A549 (cell line): ENCODE data around the gene NQO1. TPM values are rescaled to one million over a fixed set of nuclear protein-coding genes. Genes with fewer than 3 reads are reported as not detected.

ENCODE experiments used
- ATAC-seq, 2 experiments: fragments of 200-7000 bp in 1 of 2; fragments of >200 bp in 1 of 2; cut with Nextera tagmentation in 1 of 2; cut with Tn5 transposase in 1 of 2; 3 replicates each; pipeline versions ENCODE4 v1.8.0 to v1.9.1; 2018 to 2020; ENCODE audit warnings: mild to moderate bottlenecking in 1 of 2, moderate library complexity in 1 of 2
- CTCF ChIA-PET: fragments of 300-600 bp; sonication (Branson Sonifier 250); formaldehyde crosslinking; extraction: SDS; loops from one replicate; lab custom pipeline; 2021; ENCODE audit warnings: antibody characterized with exemption, inconsistent platforms; lab: Yijun Ruan, JAX
- POLR2A ChIA-PET: fragments of 350-600 bp; formaldehyde crosslinking; extraction: SDS; loops from one replicate; lab custom pipeline; 2021; ENCODE audit warnings: antibody characterized with exemption, inconsistent platforms; lab: Yijun Ruan, JAX
- DNase-seq, 2 experiments: peaks; one replicate each; pipeline versions ENCODE4 v3.0.0 to v3.0.0-alpha.2; 2011 to 2016; ENCODE audit warnings: low read depth in 1 of 2, low spot score in 1 of 2
- FAIRE-seq: peaks from 2 replicates; lab custom pipeline; 2011; peaks lifted over from hg19 to GRCh38; lab: Jason Lieb, UNC
- H3K27ac ChIP-seq, 2 experiments: fragments of >200 bp; sonication (Bioruptor Twin); formaldehyde crosslinking; 3 replicates each; pipeline ENCODE4 v1.5.1; 2016 to 2017
- H3K4me1 ChIP-seq: fragments of >200 bp; sonication (Bioruptor Twin); formaldehyde crosslinking; 3 replicates; pipeline ENCODE4 v1.6.1; 2016
- H3K4me2 ChIP-seq: fragments of >200 bp; sonication (Bioruptor Twin); formaldehyde crosslinking; 3 replicates; pipeline ENCODE4 v1.6.1; 2016
- H3K4me3 ChIP-seq: fragments of >200 bp; sonication (Bioruptor Twin); formaldehyde crosslinking; 3 replicates; pipeline ENCODE4 v1.5.1; 2016
- H3K9me3 ChIP-seq: fragments of >200 bp; sonication (Bioruptor Twin); formaldehyde crosslinking; 3 replicates; pipeline ENCODE4 v1.6.1; 2016
- CBX2 ChIP-seq: fragments of 200-600 bp; sonication (generic); IDR thresholded peaks from 2 replicates; pipeline ENCODE4 v1.6.1; 2016; ENCODE audit warnings: low read depth, mild to moderate bottlenecking, borderline replicate concordance
- CHD4 ChIP-seq: fragments of 200-600 bp; sonication (generic); IDR thresholded peaks from 2 replicates; pipeline ENCODE4 v1.6.1; 2016; ENCODE audit warnings: antibody characterized with exemption, mild to moderate bottlenecking, borderline replicate concordance
- EP300 ChIP-seq, 2 experiments: fragments of >200 bp; sonication (Bioruptor Twin); formaldehyde crosslinking; IDR thresholded peaks; 2 replicates in 1 of 2; 3 replicates in 1 of 2; pipeline ENCODE4 v1.6.1; 2016 to 2017
- ESRRA ChIP-seq: fragments of 150-350 bp; IDR thresholded peaks from 2 replicates; pipeline ENCODE4 v1.6.1; 2014; ENCODE audit warnings: mild to moderate bottlenecking, low read length, borderline replicate concordance
- FOSB ChIP-seq: fragments of 250-450 bp; sonication (Bioruptor Pico); IDR thresholded peaks from 2 replicates; pipeline ENCODE4 v1.5.0; 2020; ENCODE audit warnings: mild to moderate bottlenecking, moderate library complexity
- FOXS1 ChIP-seq: fragments of 250-450 bp; sonication (Bioruptor Pico); IDR thresholded peaks from 2 replicates; pipeline ENCODE4 v1.5.0; 2020; ENCODE audit warnings: mild to moderate bottlenecking, moderate library complexity
- GATA3 ChIP-seq: IDR thresholded peaks from 2 replicates; pipeline ENCODE4 v1.6.1; 2012; ENCODE audit warnings: borderline replicate concordance
- HDAC2 ChIP-seq: fragments of 200-600 bp; sonication (generic); IDR thresholded peaks from 2 replicates; pipeline ENCODE4 v1.6.1; 2016
- HEYL ChIP-seq: fragments of 250-450 bp; sonication (Bioruptor Pico); IDR thresholded peaks from 2 replicates; pipeline ENCODE4 v1.8.0; 2021; ENCODE audit warnings: mild to moderate bottlenecking, moderate library complexity
- HOXB5 ChIP-seq: fragments of 250-450 bp; sonication (Bioruptor Pico); IDR thresholded peaks from 2 replicates; pipeline ENCODE4 v1.5.0; 2020; ENCODE audit warnings: mild to moderate bottlenecking, moderate library complexity
- MAFK ChIP-seq: fragments of 450-650 bp; IDR thresholded peaks from 2 replicates; pipeline ENCODE4 v1.6.1; 2014; ENCODE audit not compliant: partially characterized antibody
- MYC ChIP-seq: IDR thresholded peaks from 2 replicates; pipeline ENCODE4 v1.6.1; 2012; ENCODE audit warnings: mild to moderate bottlenecking, inconsistent platforms, low read length, improper control_type of control experiment, borderline replicate concordance
- NR3C1 ChIP-seq: fragments of >200 bp; sonication (Bioruptor Twin); formaldehyde crosslinking; IDR thresholded peaks from 3 replicates; pipeline ENCODE4 v1.6.1; 2017
- POLR2A ChIP-seq: IDR thresholded peaks from 2 replicates; pipeline ENCODE4 v1.6.1; 2012; ENCODE audit warnings: mild to moderate bottlenecking, low read length
- TFCP2L1 ChIP-seq: fragments of 250-450 bp; sonication (Bioruptor Pico); IDR thresholded peaks from 2 replicates; pipeline ENCODE4 v1.5.0; 2021; ENCODE audit warnings: mild to moderate bottlenecking
- ZC3H11A ChIP-seq: fragments of 450-650 bp; IDR thresholded peaks from 2 replicates; pipeline ENCODE4 v1.6.1; 2014; ENCODE audit warnings: antibody characterized with exemption, mild to moderate bottlenecking
- ZFP36 ChIP-seq: fragments of 450-650 bp; IDR thresholded peaks from 2 replicates; pipeline ENCODE4 v1.6.1; 2014; ENCODE audit warnings: borderline replicate concordance; ENCODE audit not compliant: partially characterized antibody
- ZNF302 ChIP-seq: fragments of 250-450 bp; sonication (Bioruptor Pico); IDR thresholded peaks from 2 replicates; pipeline ENCODE4 v1.9.0; 2021; ENCODE audit warnings: inconsistent platforms, mild to moderate bottlenecking, moderate library complexity
- WGBS: methylation state at CpG from one replicate; pipeline ENCODE4 v1.1.6; 2017; ENCODE audit errors: missing lambda C conversion rate; 5-methylcytosine and 5-hydroxymethylcytosine counted together
- polyA plus RNA-seq, 4 experiments: library from polyadenylated mRNA; depleted of rRNA in 3 of 4; stranded (reverse); fragments of >200 nt; fragmentation: RNase III in 1 of 4; extraction: RNeasy Plus Mini Kit Qiagen cat#74134 plus additional on column Dnase treatment in 1 of 4; gene quantifications; 2 replicates in 3 of 4; 3 replicates in 1 of 4; pipeline ENCODE4 v1.2.3, GENCODE V29; 2011 to 2017
- TF ChIP-seq, protein P1 (sequence below): fragments of >200 bp; sonication (Bioruptor Twin); formaldehyde crosslinking; IDR thresholded peaks from 2 replicates; pipeline ENCODE4 v1.6.1; 2016
- TF ChIP-seq, protein P2 (sequence below): IDR thresholded peaks from 2 replicates; pipeline ENCODE4 v1.6.1; 2012
- TF ChIP-seq, protein P3 (sequence below): fragments of >200 bp; sonication (Bioruptor Twin); formaldehyde crosslinking; IDR thresholded peaks from 3 replicates; pipeline ENCODE4 v1.5.1; 2016
- TF ChIP-seq, protein P4 (sequence below): fragments of >200 bp; sonication (Bioruptor Twin); formaldehyde crosslinking; IDR thresholded peaks from 3 replicates; pipeline ENCODE4 v1.6.1; 2016
- TF ChIP-seq, protein P5 (sequence below): fragments of 450-650 bp; IDR thresholded peaks from 2 replicates; pipeline ENCODE4 v1.6.1; 2014; ENCODE audit warnings: antibody characterized with exemption

Gene NQO1
- polyA plus RNA-seq, 2 of the 4 experiments (the other 2 are of a cell fraction) = 1,834 to 2,775 TPM

DNA sequence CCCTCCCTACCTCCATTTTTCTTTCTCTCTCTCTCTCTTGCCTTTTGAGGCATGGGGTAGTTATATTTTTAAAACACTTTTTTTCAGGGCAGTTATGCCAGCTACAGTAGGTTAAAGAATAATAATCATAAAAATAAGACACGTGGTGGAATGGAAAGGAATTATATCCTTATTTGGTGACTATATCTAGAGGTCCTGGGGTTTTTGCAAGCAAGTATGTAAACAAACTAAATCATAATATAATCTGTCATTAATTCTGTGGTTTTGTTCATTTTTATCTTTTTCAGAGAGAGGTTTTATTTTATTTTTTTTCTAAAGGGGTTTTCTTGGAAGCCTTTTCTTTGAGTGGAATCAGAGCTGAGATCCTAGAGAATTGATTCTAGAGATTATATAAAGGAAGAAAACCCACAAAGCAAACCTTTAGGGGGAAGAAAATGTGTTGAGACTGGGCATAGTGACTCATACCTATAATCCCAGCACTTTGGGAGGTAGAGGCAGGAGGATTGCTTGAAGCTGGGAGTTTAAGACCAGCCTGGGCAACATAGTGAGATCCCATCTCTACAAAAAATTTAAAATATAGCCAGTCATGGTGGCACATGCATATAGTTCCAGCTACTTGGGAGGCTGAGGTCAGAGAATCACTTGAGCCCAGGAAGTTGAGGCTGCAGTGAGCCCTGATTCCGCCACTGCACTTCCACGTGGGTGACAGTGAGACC is 53.2 kb downstream of the NQO1 start:
- FAIRE-seq (no peak), DNase-seq (no peak), ATAC-seq (no peak)
- no peak overlapping the region for H3K27ac ChIP-seq
- ChIA-PET POLR2A (no interaction called here), CTCF (interaction anchor here (0.7 to 1.6 kb wide), 2 partner anchors 27 to 276 kb away, joined by 3 read pairs; no protein-coding TSS in a partner anchor)
- H3K4me3 ChIP-seq = no peak overlapping the region
- 57% methylated on average over 3 of the region's 3 CpGs for WGBS
- TF ChIP-seq, protein P1, sequence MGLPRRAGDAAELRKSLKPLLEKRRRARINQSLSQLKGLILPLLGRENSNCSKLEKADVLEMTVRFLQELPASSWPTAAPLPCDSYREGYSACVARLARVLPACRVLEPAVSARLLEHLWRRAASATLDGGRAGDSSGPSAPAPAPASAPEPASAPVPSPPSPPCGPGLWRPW = no peak
- TF ChIP-seq, protein P2, sequence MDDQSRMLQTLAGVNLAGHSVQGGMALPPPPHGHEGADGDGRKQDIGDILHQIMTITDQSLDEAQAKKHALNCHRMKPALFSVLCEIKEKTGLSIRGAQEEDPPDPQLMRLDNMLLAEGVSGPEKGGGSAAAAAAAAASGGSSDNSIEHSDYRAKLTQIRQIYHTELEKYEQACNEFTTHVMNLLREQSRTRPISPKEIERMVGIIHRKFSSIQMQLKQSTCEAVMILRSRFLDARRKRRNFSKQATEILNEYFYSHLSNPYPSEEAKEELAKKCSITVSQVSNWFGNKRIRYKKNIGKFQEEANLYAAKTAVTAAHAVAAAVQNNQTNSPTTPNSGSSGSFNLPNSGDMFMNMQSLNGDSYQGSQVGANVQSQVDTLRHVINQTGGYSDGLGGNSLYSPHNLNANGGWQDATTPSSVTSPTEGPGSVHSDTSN = no peak
- TF ChIP-seq, protein P3, sequence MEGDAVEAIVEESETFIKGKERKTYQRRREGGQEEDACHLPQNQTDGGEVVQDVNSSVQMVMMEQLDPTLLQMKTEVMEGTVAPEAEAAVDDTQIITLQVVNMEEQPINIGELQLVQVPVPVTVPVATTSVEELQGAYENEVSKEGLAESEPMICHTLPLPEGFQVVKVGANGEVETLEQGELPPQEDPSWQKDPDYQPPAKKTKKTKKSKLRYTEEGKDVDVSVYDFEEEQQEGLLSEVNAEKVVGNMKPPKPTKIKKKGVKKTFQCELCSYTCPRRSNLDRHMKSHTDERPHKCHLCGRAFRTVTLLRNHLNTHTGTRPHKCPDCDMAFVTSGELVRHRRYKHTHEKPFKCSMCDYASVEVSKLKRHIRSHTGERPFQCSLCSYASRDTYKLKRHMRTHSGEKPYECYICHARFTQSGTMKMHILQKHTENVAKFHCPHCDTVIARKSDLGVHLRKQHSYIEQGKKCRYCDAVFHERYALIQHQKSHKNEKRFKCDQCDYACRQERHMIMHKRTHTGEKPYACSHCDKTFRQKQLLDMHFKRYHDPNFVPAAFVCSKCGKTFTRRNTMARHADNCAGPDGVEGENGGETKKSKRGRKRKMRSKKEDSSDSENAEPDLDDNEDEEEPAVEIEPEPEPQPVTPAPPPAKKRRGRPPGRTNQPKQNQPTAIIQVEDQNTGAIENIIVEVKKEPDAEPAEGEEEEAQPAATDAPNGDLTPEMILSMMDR = no peak
- TF ChIP-seq FOXS1 (CRISPR knock-in tag) (no peak), ZC3H11A (no peak), ZNF302 (no peak), EP300 (IDR thresholded peaks at IDR 0.05) (no peak), ZFP36 (no peak), FOSB (no peak), ESRRA (no peak), NR3C1 (no peak), POLR2A (no peak), GATA3 (no peak), HOXB5 (CRISPR knock-in tag) (no peak), HDAC2 (no peak), MYC (no peak), CHD4 (no peak)
- TF ChIP-seq, protein P4, sequence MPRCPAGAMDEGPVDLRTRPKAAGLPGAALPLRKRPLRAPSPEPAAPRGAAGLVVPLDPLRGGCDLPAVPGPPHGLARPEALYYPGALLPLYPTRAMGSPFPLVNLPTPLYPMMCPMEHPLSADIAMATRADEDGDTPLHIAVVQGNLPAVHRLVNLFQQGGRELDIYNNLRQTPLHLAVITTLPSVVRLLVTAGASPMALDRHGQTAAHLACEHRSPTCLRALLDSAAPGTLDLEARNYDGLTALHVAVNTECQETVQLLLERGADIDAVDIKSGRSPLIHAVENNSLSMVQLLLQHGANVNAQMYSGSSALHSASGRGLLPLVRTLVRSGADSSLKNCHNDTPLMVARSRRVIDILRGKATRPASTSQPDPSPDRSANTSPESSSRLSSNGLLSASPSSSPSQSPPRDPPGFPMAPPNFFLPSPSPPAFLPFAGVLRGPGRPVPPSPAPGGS = no peak
- H3K4me2 ChIP-seq = no peak overlapping the region
- peaks cover 37% of the 10 kb centered on the region; the same call in 2 of the 3 replicates for H3K4me1 ChIP-seq
- H3K9me3 ChIP-seq = no peaks in the 10 kb centered on the region

DNA sequence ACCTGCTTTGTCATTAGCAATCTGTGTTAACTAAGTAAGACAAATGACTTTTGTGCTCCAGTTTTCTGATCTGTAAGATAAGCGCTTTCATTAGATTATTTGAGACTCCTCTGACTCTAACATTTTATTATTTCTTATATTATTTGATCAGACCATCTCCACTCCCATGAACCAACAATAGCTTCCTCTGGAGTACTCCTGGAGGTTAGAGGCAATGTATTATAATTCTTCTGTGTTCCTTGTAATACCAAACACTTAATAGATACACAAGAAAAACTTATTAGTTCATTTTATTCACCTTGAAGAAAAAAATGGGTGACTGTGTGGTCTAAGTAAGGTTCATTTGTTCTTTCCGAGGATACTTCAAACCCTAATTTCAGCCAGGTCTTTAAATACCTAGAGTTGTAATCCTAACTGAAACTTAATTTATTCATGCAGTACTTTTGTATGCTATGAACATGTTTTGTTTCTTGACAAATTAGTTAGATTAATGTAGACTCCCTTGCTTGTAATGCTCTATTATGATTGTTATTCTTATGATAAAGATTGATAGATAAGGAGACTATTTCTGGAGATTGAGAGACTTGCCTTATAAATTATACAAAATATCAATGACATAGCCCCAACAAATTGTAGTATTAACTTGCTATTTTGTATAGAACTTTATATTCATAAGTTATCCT is 53.9 kb downstream of the NQO1 start:
- 91% methylated on average over 2 of the region's 2 CpGs for WGBS
- Histone ChIP-seq H3K4me3 (no peak overlapping the region), H3K9me3 (no peaks in the 10 kb centered on the region), H3K4me1 (peaks cover 37% of the 10 kb centered on the region; the same call in 2 of the 3 replicates), H3K4me2 (no peak overlapping the region), H3K27ac (no peak overlapping the region)
- ATAC-seq = no peak
- ChIA-PET CTCF (interaction anchor here (0.7 to 1.6 kb wide), 2 partner anchors 26 to 275 kb away, joined by 3 read pairs; no protein-coding TSS in a partner anchor), POLR2A (no interaction called here)
- DNase-seq = no peak
- peak; percentile 65 for FAIRE-seq
- TF ChIP-seq CBX2 (no peak), HEYL (CRISPR knock-in tag) (no peak), TFCP2L1 (CRISPR knock-in tag) (no peak), MAFK (no peak), EP300 (IDR thresholded peaks at IDR 0.05) (no peak)
- TF ChIP-seq, protein P2 = no peak
- TF ChIP-seq, protein P5, sequence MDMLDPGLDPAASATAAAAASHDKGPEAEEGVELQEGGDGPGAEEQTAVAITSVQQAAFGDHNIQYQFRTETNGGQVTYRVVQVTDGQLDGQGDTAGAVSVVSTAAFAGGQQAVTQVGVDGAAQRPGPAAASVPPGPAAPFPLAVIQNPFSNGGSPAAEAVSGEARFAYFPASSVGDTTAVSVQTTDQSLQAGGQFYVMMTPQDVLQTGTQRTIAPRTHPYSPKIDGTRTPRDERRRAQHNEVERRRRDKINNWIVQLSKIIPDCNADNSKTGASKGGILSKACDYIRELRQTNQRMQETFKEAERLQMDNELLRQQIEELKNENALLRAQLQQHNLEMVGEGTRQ = no peak
